OCI-LY7 (cell line): ENCODE results near the gene ABCF3. TPM values are rescaled to one million over a fixed set of nuclear protein-coding genes. Genes with fewer than 3 reads are reported as not detected.

ENCODE experiments used
- BruUV-seq: library from RNA; stranded (reverse); fragments of 400-500 nt; replicated peaks from 2 replicates; lab custom pipeline; 2021; lab: Mats Ljungman, UMichigan
- CTCF ChIA-PET: fragments of 300-600 bp; sonication (Branson Sonifier 250); formaldehyde crosslinking; loops from one replicate; lab custom pipeline; 2022; ENCODE audit warnings: antibody characterized with exemption; ENCODE audit not compliant: unreplicated experiment; lab: Charles Lee
- POLR2A ChIA-PET: fragments of 300-600 bp; sonication (Branson Sonifier 250); formaldehyde crosslinking; loops from one replicate; lab custom pipeline; 2022; ENCODE audit warnings: antibody characterized with exemption; lab: Charles Lee
- DNase-seq: peaks from one replicate; pipeline ENCODE4 v3.0.0-alpha.2; 2015; ENCODE audit warnings: low spot score
- H2AFZ ChIP-seq: fragments of 200-600 bp; sonication (generic), shearing (Covaris generic); 2 replicates; pipeline ENCODE4 v1.6.1; 2014; ENCODE audit warnings: mild to moderate bottlenecking, antibody characterized with exemption, low read length, moderate library complexity
- H3K27ac ChIP-seq: fragments of 200-600 bp; sonication (generic); 2 replicates; pipeline ENCODE4 v1.5.1; 2014; ENCODE audit warnings: mixed run types, low read depth, mild to moderate bottlenecking, moderate library complexity, low read length, inconsistent platforms; ENCODE audit not compliant: poor library complexity, severe bottlenecking
- H3K36me3 ChIP-seq: fragments of 200-600 bp; sonication (generic); 2 replicates; pipeline ENCODE4 v1.6.1; 2014; ENCODE audit warnings: mild to moderate bottlenecking, antibody characterized with exemption, low read length, moderate library complexity, mixed read lengths; ENCODE audit not compliant: insufficient read depth
- H3K4me1 ChIP-seq: fragments of 200-600 bp; sonication (generic); 2 replicates; pipeline ENCODE4 v1.5.1; 2014; ENCODE audit warnings: mild to moderate bottlenecking, low read length; ENCODE audit not compliant: insufficient read depth, poor library complexity, severe bottlenecking
- H3K4me2 ChIP-seq: fragments of 200-600 bp; sonication (generic); 2 replicates; pipeline ENCODE4 v1.6.1; 2014; ENCODE audit warnings: mild to moderate bottlenecking, low read length
- H3K4me3 ChIP-seq: fragments of 200-600 bp; sonication (generic); 2 replicates; pipeline ENCODE4 v1.5.1; 2014; ENCODE audit warnings: mild to moderate bottlenecking, low read depth, low read length; ENCODE audit not compliant: poor library complexity, severe bottlenecking
- H3K79me2 ChIP-seq: fragments of 200-600 bp; sonication (generic); 2 replicates; pipeline ENCODE4 v1.6.1; 2016; ENCODE audit warnings: low read depth, mild to moderate bottlenecking, low read length, moderate library complexity, mixed read lengths; ENCODE audit not compliant: insufficient read depth
- H3K9me2 ChIP-seq: fragments of 200-600 bp; sonication (generic); 2 replicates; pipeline ENCODE4 v1.6.1; 2016; ENCODE audit warnings: mild to moderate bottlenecking, low read length, mixed read lengths; ENCODE audit not compliant: insufficient read depth
- H3K9me3 ChIP-seq: fragments of 200-600 bp; sonication (generic); 2 replicates; pipeline ENCODE4 v1.6.1; 2014; ENCODE audit warnings: mild to moderate bottlenecking, mixed run types, low read length, mixed read lengths
- H4K20me1 ChIP-seq: fragments of 200-600 bp; sonication (generic); 2 replicates; pipeline ENCODE4 v1.6.1; 2014; ENCODE audit warnings: mild to moderate bottlenecking, antibody characterized with exemption, low read length, moderate library complexity, mixed read lengths; ENCODE audit not compliant: insufficient read depth
- CTCF ChIP-seq: fragments of 200-600 bp; sonication (generic); conservative IDR thresholded peaks from 2 replicates; pipeline ENCODE4 v1.5.1; 2014; ENCODE audit warnings: mild to moderate bottlenecking, antibody characterized with exemption, low read length, moderate library complexity, mixed read lengths
- EZH2phosphoT487 ChIP-seq: fragments of 200-600 bp; sonication (generic); IDR thresholded peaks from 2 replicates; pipeline ENCODE4 v1.6.1; 2018; ENCODE audit warnings: low read depth, borderline replicate concordance, mild to moderate bottlenecking, mixed run types, antibody characterized with exemption, low read length, moderate library complexity, mixed read lengths
- intact Hi-C: fragments of 100-400 bp; cut with micrococcal nuclease; formaldehyde crosslinking; loops from one replicate; pipeline ENCODE4 v1.10.0; 2022; ENCODE audit not compliant: unreplicated experiment
- total RNA-seq, 2 experiments: library from RNA; depleted of rRNA in 1 of 2; stranded (reverse); fragments of >200 nt in 1 of 2; shearing (Covaris generic) in 1 of 2; gene quantifications; 2 replicates each; pipeline ENCODE4 v1.2.3, GENCODE V29; 2014 to 2022

Gene ABCF3
- total RNA-seq, 2 experiments from 2014 or later: 51.6 to 67.1 TPM

GRCh38 chr3:184174646-184175492 is 11.1 kb upstream of the ABCF3 start, which contains the start of gene AP2M1:
Gene AP2M1 (plus strand): TSS chr3:184174855. CDS start chr3:184176994, 2,139 bp downstream.
- H3K36me3 ChIP-seq: peaks cover 35% of the 10 kb centered on the region
- H2AFZ ChIP-seq: peak within 1 kb of the TSS; percentile 55; the same call in 1 of the 2 replicates
- POLR2A ChIA-PET: interaction anchor here (0.6 to 2.2 kb wide), 5 partner anchors 12 to 131 kb away, joined by 3 to 14 read pairs (median 4); partner anchors contain the start of gene ABCF3
- H3K27ac ChIP-seq: peak within 1 kb of the TSS; percentile 29
- DNase-seq: peak; percentile 99
- H3K79me2 ChIP-seq: peaks cover 14% of the 10 kb centered on the region
- CTCF ChIA-PET: no interaction called here
- peak within 1 kb of the TSS; percentile 93 for H3K4me2 ChIP-seq
- no TSS peak for BruUV-seq
- H3K9me3 ChIP-seq: no peaks in the 10 kb centered on the region
- no peak for TF ChIP-seq EZH2phosphoT487
- 0 out of 2 replicates have a peak, but pooled peaks have one; percentile 37 for TF ChIP-seq CTCF
- H3K4me3 ChIP-seq: peak within 1 kb of the TSS; percentile 94
- no peaks in the 10 kb centered on the region for H4K20me1 ChIP-seq
- H3K4me1 ChIP-seq: peaks cover 26% of the 10 kb centered on the region
- intact Hi-C loops: loop anchor here (1.0 to 2.0 kb wide), 4 partner anchors 10 to 124 kb away; partner anchors contain the start of genes DVL3, EIF2B5 and PSMD2
- no peaks in the 10 kb centered on the region for H3K9me2 ChIP-seq

GRCh38 chr3:184175506-184175905 is 10.5 kb upstream of the ABCF3 start:
- Histone ChIP-seq H2AFZ (no peak overlapping the region), H3K9me2 (no peaks in the 10 kb centered on the region), H4K20me1 (no peaks in the 10 kb centered on the region), H3K4me2 (peak overlapping the region; percentile 93), H3K9me3 (no peaks in the 10 kb centered on the region), H3K4me1 (peaks cover 26% of the 10 kb centered on the region), H3K79me2 (peaks cover 14% of the 10 kb centered on the region), H3K36me3 (peaks cover 41% of the 10 kb centered on the region), H3K4me3 (peak overlapping the region; percentile 94), H3K27ac (no peak overlapping the region)
- no TSS peak for BruUV-seq
- POLR2A ChIA-PET: no interaction called here
- no peak for DNase-seq
- CTCF ChIA-PET: no interaction called here
- intact Hi-C loops: loop anchor here (2.0 kb wide), 1 partner anchor 123 kb away; the partner anchor contains the start of gene PSMD2
- TF ChIP-seq CTCF (no peak), EZH2phosphoT487 (no peak)
